GM23338 (cell line): Measurements from ENCODE around the gene ATP10D. TPM values are rescaled to one million over a fixed set of nuclear protein-coding genes. Genes with fewer than 3 reads are reported as not detected.

Experiments
- ATAC-seq: fragments of 200-7000 bp; cut with Tn5 transposase; 3 replicates; pipeline ENCODE4 v1.9.1; 2020
- DNase-seq: peaks from one replicate; pipeline ENCODE4 v3.0.0-alpha.2; 2015; ENCODE audit warnings: low spot score
- H2AFZ ChIP-seq: fragments of 200-600 bp; sonication (generic); 2 replicates; pipeline ENCODE4 v1.8.0; 2016; ENCODE audit warnings: antibody characterized with exemption, mild to moderate bottlenecking, moderate library complexity
- H3F3A ChIP-seq: fragments of 200-600 bp; sonication (generic); replicated peaks from 2 replicates; pipeline ENCODE4 v1.8.0; 2017; ENCODE audit warnings: antibody characterized with exemption, mixed run types, low read depth
- H3K27ac ChIP-seq: fragments of 200-600 bp; sonication (generic); 2 replicates; pipeline ENCODE4 v1.6.1; 2016; ENCODE audit warnings: low read depth
- H3K27me3 ChIP-seq: fragments of 200-600 bp; sonication (generic); 2 replicates; pipeline ENCODE4 v1.8.0; 2016; ENCODE audit warnings: mild to moderate bottlenecking, mixed run types, moderate library complexity; ENCODE audit not compliant: insufficient read depth
- H3K36me3 ChIP-seq: fragments of 200-600 bp; sonication (generic); 2 replicates; pipeline ENCODE4 v1.8.0; 2016; ENCODE audit warnings: mild to moderate bottlenecking; ENCODE audit not compliant: insufficient read depth
- H3K4me1 ChIP-seq: fragments of 200-600 bp; sonication (generic); 2 replicates; pipeline ENCODE4 v1.8.0; 2016; ENCODE audit warnings: mild to moderate bottlenecking, moderate library complexity; ENCODE audit not compliant: insufficient read depth
- H3K4me2 ChIP-seq: fragments of 200-600 bp; sonication (generic); 2 replicates; pipeline ENCODE4 v1.7.1; 2017; ENCODE audit warnings: mixed run types
- H3K4me3 ChIP-seq: fragments of 200-600 bp; sonication (generic); 2 replicates; pipeline ENCODE4 v1.6.1; 2016; ENCODE audit warnings: mixed run types
- H3K79me2 ChIP-seq: fragments of 200-600 bp; sonication (generic); replicated peaks from 2 replicates; pipeline ENCODE4 v1.8.0; 2017; ENCODE audit warnings: mild to moderate bottlenecking; ENCODE audit not compliant: insufficient read depth
- H3K9me2 ChIP-seq: fragments of 200-600 bp; sonication (generic); 2 replicates; pipeline ENCODE4 v1.8.0; 2017; ENCODE audit not compliant: insufficient read depth
- H4K20me1 ChIP-seq: fragments of 200-600 bp; sonication (generic); replicated peaks from 2 replicates; pipeline ENCODE4 v1.8.0; 2017; ENCODE audit warnings: mild to moderate bottlenecking; ENCODE audit not compliant: insufficient read depth
- H3K27ac Mint-ChIP-seq: 2 replicates; pipeline ENCODE4 v1.8.0; 2020; ENCODE audit warnings: inconsistent platforms, mild to moderate bottlenecking, moderate library complexity, mixed read lengths
- H3K27me3 Mint-ChIP-seq: 3 replicates; pipeline ENCODE4 v1.8.0; 2022; ENCODE audit warnings: low read depth, mild to moderate bottlenecking, moderate library complexity, mixed read lengths, inconsistent platforms; ENCODE audit not compliant: insufficient read depth, poor library complexity
- H3K36me3 Mint-ChIP-seq: 3 replicates; pipeline ENCODE4 v1.8.0; 2021; ENCODE audit warnings: low read depth, mild to moderate bottlenecking, inconsistent platforms, moderate library complexity, mixed read lengths
- H3K4me1 Mint-ChIP-seq: 3 replicates; pipeline ENCODE4 v1.8.0; 2020; ENCODE audit warnings: mild to moderate bottlenecking, inconsistent platforms, mixed read lengths
- H3K4me3 Mint-ChIP-seq: 3 replicates; pipeline ENCODE4 v1.8.0; 2021; ENCODE audit warnings: moderate library complexity, mild to moderate bottlenecking, inconsistent platforms, mixed read lengths
- H3K9me3 Mint-ChIP-seq: 3 replicates; pipeline ENCODE4 v1.8.0; 2020; ENCODE audit warnings: moderate library complexity, mild to moderate bottlenecking, inconsistent platforms, mixed read lengths
- CREB1 ChIP-seq: fragments of 250-450 bp; sonication (Bioruptor Pico); IDR thresholded peaks from 2 replicates; pipeline ENCODE4 v1.5.0; 2020; ENCODE audit warnings: low read depth, mild to moderate bottlenecking, moderate library complexity
- CTCF ChIP-seq, 2 experiments: fragments of 200-600 bp in 1 of 2; sonication (generic) in 1 of 2; conservative IDR thresholded peaks; 2 replicates each; pipeline versions ENCODE4 v1.5.1 to v1.6.1; 2016 to 2017; ENCODE audit warnings: antibody characterized with exemption in 2 of 2, low read depth in 2 of 2, mild to moderate bottlenecking in 2 of 2, moderate library complexity in 1 of 2
- ETS1 ChIP-seq: IDR thresholded peaks from 2 replicates; pipeline ENCODE4 v1.6.1; 2016; ENCODE audit warnings: antibody characterized with exemption
- EZH2 ChIP-seq: fragments of 200-600 bp; sonication (generic); IDR thresholded peaks from one replicate; pipeline ENCODE4 v1.8.0; 2017; ENCODE audit warnings: antibody characterized with exemption, mild to moderate bottlenecking, low read depth; ENCODE audit not compliant: unreplicated experiment
- EZH2phosphoT487 ChIP-seq: fragments of 200-600 bp; sonication (generic); IDR thresholded peaks from one replicate; pipeline ENCODE4 v1.8.1; 2018; ENCODE audit warnings: antibody characterized with exemption; ENCODE audit not compliant: unreplicated experiment
- JUNB ChIP-seq: IDR thresholded peaks from one replicate; pipeline ENCODE4 v1.6.1; 2016; ENCODE audit warnings: antibody characterized with exemption; ENCODE audit not compliant: unreplicated experiment
- NANOG ChIP-seq: IDR thresholded peaks from 2 replicates; pipeline ENCODE4 v1.6.1; 2016; ENCODE audit warnings: antibody characterized with exemption, borderline replicate concordance
- POLR2AphosphoS5 ChIP-seq: IDR thresholded peaks from 2 replicates; pipeline ENCODE4 v1.6.1; 2016; ENCODE audit warnings: antibody characterized with exemption, low read depth
- REST ChIP-seq: IDR thresholded peaks from one replicate; pipeline ENCODE4 v1.6.1; 2018; ENCODE audit warnings: antibody characterized with exemption; ENCODE audit not compliant: unreplicated experiment
- STAT1 ChIP-seq: IDR thresholded peaks from one replicate; pipeline ENCODE4 v1.6.1; 2016; ENCODE audit warnings: antibody characterized with exemption; ENCODE audit not compliant: unreplicated experiment
- ZNF114 ChIP-seq: fragments of 250-450 bp; sonication (Bioruptor Pico); IDR thresholded peaks from 2 replicates; pipeline ENCODE4 v1.5.0; 2020; ENCODE audit warnings: mild to moderate bottlenecking, moderate library complexity
- ZNF331 ChIP-seq: fragments of 250-450 bp; sonication (Bioruptor Pico); IDR thresholded peaks from 2 replicates; pipeline ENCODE4 v1.5.0; 2020; ENCODE audit warnings: low read depth, mild to moderate bottlenecking, moderate library complexity
- ZNF462 ChIP-seq: fragments of 250-450 bp; sonication (Bioruptor Pico); IDR thresholded peaks from 2 replicates; pipeline ENCODE4 v1.5.0; 2020; ENCODE audit warnings: mild to moderate bottlenecking, moderate library complexity
- polyA plus RNA-seq: library from polyadenylated mRNA; unstranded; fragments of >200 nt; fragmentation: Nextera tagmentation; extraction: Ambion mirVana; gene quantifications from 2 replicates; pipeline ENCODE4 v1.2.1, GENCODE V29; 2016
- total RNA-seq: library from RNA; depleted of rRNA; stranded (reverse); fragments of >200 nt; shearing (Covaris generic); gene quantifications from 2 replicates; pipeline ENCODE4 v1.2.3, GENCODE V29; 2014

Gene ATP10D
- total and polyA plus RNA-seq, 2 experiments from 2014 or later: 4.5 to 4.7 TPM

GRCh38 chr4:47612116-47613023 is 127.3 kb downstream of the ATP10D start:
- no peaks in the 10 kb centered on the region for H3K4me1 ChIP-seq
- Mint-ChIP-seq H3K27ac (no peak overlapping the region), H3K4me3 (no peak overlapping the region), H3K36me3 (no peaks in the 10 kb centered on the region), H3K4me1 (no peaks in the 10 kb centered on the region), H3K9me3 (peaks cover 2% of the 10 kb centered on the region; the same call in 1 of the 3 replicates), H3K27me3 (no peaks in the 10 kb centered on the region)
- H3K4me2 ChIP-seq: no peak overlapping the region
- no peaks in the 10 kb centered on the region for H3K79me2 ChIP-seq
- no peaks in the 10 kb centered on the region for H3K27me3 ChIP-seq
- H3F3A ChIP-seq: no peaks in the 10 kb centered on the region
- H3K9me2 ChIP-seq: no peaks in the 10 kb centered on the region
- no peaks in the 10 kb centered on the region for H4K20me1 ChIP-seq
- H3K27ac ChIP-seq: no peak overlapping the region
- no peak overlapping the region for H3K4me3 ChIP-seq
- no peak for ATAC-seq
- H3K36me3 ChIP-seq: no peaks in the 10 kb centered on the region
- no peak overlapping the region for H2AFZ ChIP-seq
- TF ChIP-seq CTCF (conservative IDR thresholded peaks at IDR 0.05; ENCODE audit: low read depth in 2 of 2) (no peak), POLR2AphosphoS5 (no peak), EZH2 (no peak), ETS1 (no peak), STAT1 (no peak), ZNF331 (CRISPR knock-in tag) (no peak), ZNF114 (CRISPR knock-in tag) (no peak), REST (no peak), JUNB (no peak), CREB1 (CRISPR knock-in tag) (no peak), ZNF462 (CRISPR knock-in tag) (no peak), EZH2phosphoT487 (no peak), NANOG (no peak)
- DNase-seq: no peak
